IMR-90 (cell line): ENCODE data around the gene MFSD6. TPM values are rescaled to one million over a fixed set of nuclear protein-coding genes. Genes with fewer than 3 reads are reported as not detected.

Experiments used
- ATAC-seq: fragments of 200-7000 bp; cut with Tn5 transposase; 2 replicates; pipeline ENCODE4 v1.9.1; 2020; ENCODE audit warnings: low read depth, mild to moderate bottlenecking, moderate library complexity
- BruUV-seq: library from RNA; stranded (reverse); fragments of 400-500 nt; replicated peaks from 2 replicates; lab custom pipeline; 2021; lab: Mats Ljungman, UMichigan
- CTCF ChIA-PET: fragments of 300-600 bp; formaldehyde crosslinking; extraction: SDS; loops from one replicate; lab custom pipeline; 2021; ENCODE audit warnings: antibody characterized with exemption; lab: Yijun Ruan, JAX
- POLR2A ChIA-PET: fragments of 300-600 bp; sonication (Branson Sonifier 250); formaldehyde crosslinking; loops from one replicate; lab custom pipeline; 2022; ENCODE audit warnings: antibody characterized with exemption; ENCODE audit not compliant: unreplicated experiment; lab: Charles Lee
- DNase-seq: peaks from one replicate; pipeline ENCODE4 v3.0.0; 2013
- H2AFZ ChIP-seq: replicated peaks from 2 replicates; pipeline ENCODE3; 2013; ENCODE audit warnings: low read length, mild to moderate bottlenecking; ENCODE audit not compliant: poor library complexity
- H2AK5ac ChIP-seq: 2 replicates; pipeline ENCODE4 v1.6.1; 2013; ENCODE audit warnings: low read depth, low read length, inconsistent platforms
- H2AK9ac ChIP-seq: replicated peaks from 2 replicates; pipeline ENCODE3; 2013; ENCODE audit warnings: mild to moderate bottlenecking, low read depth, low read length, moderate library complexity; ENCODE audit not compliant: poor library complexity
- H2BK120ac ChIP-seq: 2 replicates; pipeline ENCODE4 v1.6.1; 2013; ENCODE audit warnings: low read depth, low read length, inconsistent platforms
- H2BK15ac ChIP-seq: 3 replicates; pipeline ENCODE4 v1.6.1; 2013; ENCODE audit warnings: low read depth, low read length, inconsistent platforms
- H2BK20ac ChIP-seq: 2 replicates; pipeline ENCODE4 v1.6.1; 2013; ENCODE audit warnings: low read depth, mild to moderate bottlenecking, inconsistent platforms, low read length, moderate library complexity
- H2BK5ac ChIP-seq: 2 replicates; pipeline ENCODE4 v1.6.1; 2013; ENCODE audit warnings: mild to moderate bottlenecking, low read depth, low read length, inconsistent platforms; ENCODE audit not compliant: poor library complexity, severe bottlenecking
- H3K14ac ChIP-seq: replicated peaks from 2 replicates; pipeline ENCODE4 v1.6.1; 2013; ENCODE audit warnings: low read depth, low read length, inconsistent platforms
- H3K18ac ChIP-seq: 2 replicates; pipeline ENCODE4 v1.6.1; 2013; ENCODE audit warnings: low read depth, low read length, control low read depth
- H3K23ac ChIP-seq: 2 replicates; pipeline ENCODE4 v1.6.1; 2013; ENCODE audit warnings: low read depth, low read length, inconsistent platforms
- H3K27ac ChIP-seq: 2 replicates; pipeline ENCODE4 v1.5.1; 2013; ENCODE audit warnings: mild to moderate bottlenecking, control low read depth, low read length; ENCODE audit not compliant: insufficient read depth
- H3K27me3 ChIP-seq: 2 replicates; pipeline ENCODE4 v1.6.1; 2013; ENCODE audit warnings: low read length; ENCODE audit not compliant: control insufficient read depth, insufficient read depth
- H3K36me3 ChIP-seq: 2 replicates; pipeline ENCODE4 v1.6.1; 2013; ENCODE audit warnings: low read length, mixed read lengths; ENCODE audit not compliant: control insufficient read depth, insufficient read depth
- H3K4ac ChIP-seq: 2 replicates; pipeline ENCODE4 v1.6.1; 2013; ENCODE audit warnings: low read depth, low read length, inconsistent platforms
- H3K4me1 ChIP-seq: 2 replicates; pipeline ENCODE4 v1.6.1; 2013; ENCODE audit warnings: low read length, mixed read lengths; ENCODE audit not compliant: control insufficient read depth, insufficient read depth
- H3K4me2 ChIP-seq: 2 replicates; pipeline ENCODE4 v1.6.1; 2013; ENCODE audit warnings: low read depth, mild to moderate bottlenecking, control low read depth, low read length, moderate library complexity
- H3K4me3 ChIP-seq: 2 replicates; pipeline ENCODE4 v1.5.1; 2013; ENCODE audit warnings: low read depth, mild to moderate bottlenecking, control low read depth, low read length, moderate library complexity; ENCODE audit not compliant: insufficient read depth
- H3K56ac ChIP-seq: 2 replicates; pipeline ENCODE4 v1.6.1; 2013; ENCODE audit warnings: low read length, inconsistent platforms; ENCODE audit not compliant: insufficient read depth; ENCODE audit errors: extremely low read depth
- H3K79me1 ChIP-seq, 2 experiments: 2 replicates each; pipeline ENCODE4 v1.6.1; 2013; ENCODE audit warnings: low read length in 2 of 2, inconsistent platforms in 1 of 2, low read depth in 1 of 2
- H3K9ac ChIP-seq: 2 replicates; pipeline ENCODE4 v1.6.1; 2013; ENCODE audit warnings: low read depth, low read length, control low read depth
- H3K9me1 ChIP-seq: 2 replicates; pipeline ENCODE4 v1.6.1; 2013; ENCODE audit warnings: low read length, inconsistent platforms; ENCODE audit not compliant: insufficient read depth
- H3K9me3 ChIP-seq: 2 replicates; pipeline ENCODE4 v1.6.1; 2013; ENCODE audit warnings: low read length; ENCODE audit not compliant: control insufficient read depth, insufficient read depth
- H4K20me1 ChIP-seq: 2 replicates; pipeline ENCODE4 v1.6.1; 2013; ENCODE audit warnings: low read length, inconsistent platforms; ENCODE audit not compliant: insufficient read depth
- H4K5ac ChIP-seq: 2 replicates; pipeline ENCODE4 v1.6.1; 2013; ENCODE audit warnings: mild to moderate bottlenecking, low read depth, low read length, control low read depth
- H4K8ac ChIP-seq, 2 experiments: 2 replicates each; pipeline ENCODE4 v1.6.1; 2013; ENCODE audit warnings: low read depth in 2 of 2, low read length in 2 of 2, control low read depth in 1 of 2, inconsistent platforms in 1 of 2
- H4K91ac ChIP-seq: 2 replicates; pipeline ENCODE4 v1.6.1; 2013; ENCODE audit warnings: low read depth, low read length, inconsistent platforms; ENCODE audit not compliant: insufficient read depth
- NFE2L2 ChIP-seq: fragments of 150-350 bp; IDR thresholded peaks from 2 replicates; pipeline ENCODE4 v1.6.1; 2016; ENCODE audit warnings: low read depth, mild to moderate bottlenecking, low read length
- WGBS, 2 experiments: methylation state at CpG; one replicate each; pipeline versions ENCODE4 v1.1.5 to v1.1.7; 2013; ENCODE audit warnings: missing lambda C conversion rate in 2 of 2; ENCODE audit not compliant: insufficient read length in 1 of 2; ENCODE audit errors: extremely low coverage in 2 of 2; 5-methylcytosine and 5-hydroxymethylcytosine counted together
- dilution Hi-C: fragments of 300-500 bp; cut with HindIII; formaldehyde crosslinking; loops from one replicate; pipeline ENCODE4 v1.14.3; 2018; ENCODE audit warnings: low sequenced_read_pairs; ENCODE audit not compliant: unreplicated experiment
- in situ Hi-C: fragments of 300-500 bp; cut with MboI; formaldehyde crosslinking; loops from 3 replicates; pipeline ENCODE4 v1.14.3; 2019; ENCODE audit warnings: low sequenced_read_pairs, inconsistent platforms, mixed read lengths
- intact Hi-C: fragments of 100-400 bp; cut with micrococcal nuclease; formaldehyde crosslinking; loops from 2 replicates; pipeline ENCODE4 v1.10.0; 2022
- polyA plus RNA-seq, 3 experiments: library from polyadenylated mRNA; depleted of rRNA; stranded (reverse); fragments of >200 nt; gene quantifications; 2 replicates each; pipeline ENCODE4 v1.2.3, GENCODE V29; 2012; ENCODE audit warnings: low replicate concordance in 1 of 3
- total RNA-seq: library from RNA; depleted of rRNA; stranded (reverse); fragments of >200 nt; gene quantifications from 2 replicates; pipeline ENCODE4 v1.2.3, GENCODE V29; 2012

Gene MFSD6
- total and polyA plus RNA-seq, 2 of the 4 experiments (the other 2 are of a cell fraction): 4.2 to 7.7 TPM

GRCh38 chr2:190500054-190500502 lies 91.9 kb downstream of the MFSD6 start:
- H3K27me3 ChIP-seq: no peaks in the 10 kb centered on the region
- no peak overlapping the region for H2BK5ac ChIP-seq
- no peak overlapping the region for H3K4me3 ChIP-seq
- ATAC-seq (peak; percentile 32), DNase-seq (peak; percentile 8)
- H2BK120ac ChIP-seq: peak overlapping the region; percentile 32; the same call in 1 of the 2 replicates
- H3K23ac ChIP-seq: no peak overlapping the region
- intact Hi-C loops: no loop called here
- H3K79me1 ChIP-seq: 0 out of 4 replicates have a peak, but pooled peaks cover 0 to 2% of the 10 kb centered on the region in 2 experiments
- no peak for TF ChIP-seq NFE2L2
- peaks cover 25% of the 10 kb centered on the region for H3K4me1 ChIP-seq
- H4K20me1 ChIP-seq: no peaks in the 10 kb centered on the region
- BruUV-seq: no TSS peak
- peaks cover 9% of the 10 kb centered on the region for H3K9me1 ChIP-seq
- no CpG with 5 or more reads among the region's 7 CpGs for WGBS, 2 experiments
- no peak overlapping the region for H3K56ac ChIP-seq
- in situ Hi-C loops: loop anchor here (10.0 kb wide), 1 partner anchor 85 kb away; no protein-coding TSS in a partner anchor
- H2AK9ac ChIP-seq: no peak overlapping the region
- no peak overlapping the region for H3K14ac ChIP-seq
- no peak overlapping the region; the same call in 1 of the 2 replicates for H3K27ac ChIP-seq
- peak overlapping the region; percentile 45; the same call in 1 of the 2 replicates for H3K4ac ChIP-seq
- POLR2A ChIA-PET: no interaction called here
- peak overlapping the region; percentile 52 for H3K4me2 ChIP-seq
- no peak overlapping the region; the same call in none of the 2 replicates for H4K5ac ChIP-seq
- CTCF ChIA-PET: interaction anchor here (0.6 to 1.5 kb wide), 3 partner anchors 16 to 827 kb away, joined by 3 to 4 read pairs (median 3); no protein-coding TSS in a partner anchor
- no peak overlapping the region for H2BK20ac ChIP-seq
- H3K9ac ChIP-seq: no peak overlapping the region
- no peak overlapping the region; the same call in 2 of the 3 replicates for H2BK15ac ChIP-seq
- peak overlapping the region; percentile 69 for H2AFZ ChIP-seq
- peak overlapping the region in 1 of 2 experiments; percentile 19; a peak in 1 of 4 replicates for H4K8ac ChIP-seq
- dilution Hi-C loops: no loop called here
- H3K18ac ChIP-seq: peak overlapping the region; percentile 50
- 0 out of 2 replicates have a peak overlapping the region, but pooled peaks have one; percentile 21 for H2AK5ac ChIP-seq
- H4K91ac ChIP-seq: no peak overlapping the region; the same call in 1 of the 2 replicates
- peaks cover 5% of the 10 kb centered on the region; the same call in 1 of the 2 replicates for H3K36me3 ChIP-seq
- H3K9me3 ChIP-seq: no peaks in the 10 kb centered on the region
